CD4-positive, CD25-positive, alpha-beta regulatory T cell (primary cell): ENCODE measurements around the gene EYA2. TPM values are rescaled to one million over a fixed set of nuclear protein-coding genes. Genes with fewer than 3 reads are reported as not detected.

ENCODE experiments used
- ATAC-seq, 2 donors: fragments of 150-1000 bp; cut with Tn5 transposase; one replicate each; pipeline ENCODE4 v1.10.0; 2021; ENCODE audit warnings: low read depth in 2 of 2, moderate number of reproducible peaks in 2 of 2, moderate library complexity in 1 of 2
- DNase-seq, 3 donors: peaks; one replicate each; pipeline versions ENCODE4 v3.0.0 to v3.0.0-alpha.2; 2012 to 2022; ENCODE audit warnings: mixed read lengths in 1 of 3
- H3K27ac ChIP-seq: one replicate; pipeline ENCODE4 v1.7.0; 2013; ENCODE audit warnings: mild to moderate bottlenecking, low read length; ENCODE audit not compliant: insufficient read depth, poor library complexity, severe bottlenecking
- H3K27me3 ChIP-seq: one replicate; pipeline ENCODE4 v1.7.0; 2013; ENCODE audit warnings: low read length; ENCODE audit not compliant: control insufficient read depth, insufficient read depth
- H3K36me3 ChIP-seq: one replicate; pipeline ENCODE4 v1.7.0; 2013; ENCODE audit warnings: mild to moderate bottlenecking, low read length, moderate library complexity; ENCODE audit not compliant: control insufficient read depth, insufficient read depth
- H3K4me1 ChIP-seq: 2 replicates; pipeline ENCODE4 v1.7.0; 2013; ENCODE audit warnings: mild to moderate bottlenecking, low read length; ENCODE audit not compliant: insufficient read depth, control insufficient read depth, poor library complexity, severe bottlenecking
- H3K4me3 ChIP-seq: one replicate; pipeline ENCODE4 v1.7.0; 2013; ENCODE audit warnings: low read depth, mild to moderate bottlenecking, low read length, moderate library complexity
- H3K9me3 ChIP-seq, 2 experiments: 1 replicate in 1 of 2; 2 replicates in 1 of 2; pipeline ENCODE4 v1.7.0; 2013; ENCODE audit warnings: low read length in 2 of 2, mild to moderate bottlenecking in 1 of 2, moderate library complexity in 1 of 2; ENCODE audit not compliant: control insufficient read depth in 2 of 2
- H3K27ac Mint-ChIP-seq, 3 donors: one replicate each; pipeline ENCODE4 v1.8.0; 2020 to 2022; ENCODE audit warnings: mild to moderate bottlenecking in 3 of 3, mixed read lengths in 3 of 3, moderate library complexity in 2 of 3
- H3K27me3 Mint-ChIP-seq: one replicate; pipeline ENCODE4 v1.8.0; 2022; ENCODE audit warnings: mild to moderate bottlenecking, mixed read lengths
- H3K36me3 Mint-ChIP-seq: one replicate; pipeline ENCODE4 v1.8.0; 2020; ENCODE audit warnings: mixed read lengths
- H3K4me1 Mint-ChIP-seq, 4 donors: one replicate each; pipeline ENCODE4 v1.8.0; 2020 to 2022; ENCODE audit warnings: mixed read lengths in 4 of 4, mild to moderate bottlenecking in 1 of 4
- H3K4me3 Mint-ChIP-seq, 4 donors: one replicate each; pipeline ENCODE4 v1.8.0; 2020 to 2022; ENCODE audit warnings: mild to moderate bottlenecking in 4 of 4, mixed read lengths in 4 of 4, moderate library complexity in 3 of 4
- H3K9me3 Mint-ChIP-seq, 7 donors: one replicate each; pipeline ENCODE4 v1.8.0; 2020 to 2022; ENCODE audit warnings: mixed read lengths in 7 of 7, mild to moderate bottlenecking in 3 of 7, moderate library complexity in 2 of 7
- polyA plus RNA-seq, 4 donors: library from polyadenylated mRNA; unstranded; fragments of 300-500 nt; fragmentation: Illumina TruSeq; gene quantifications; one replicate each; pipeline ENCODE4 v1.2.3, GENCODE V29; 2021
- total RNA-seq: library from RNA; stranded (reverse); gene quantifications from one replicate; pipeline ENCODE4 v1.2.3, GENCODE V29; 2022

The EYA2 gene
- total and polyA plus RNA-seq, 5 donors from 2014 or later: not detected

DNA sequence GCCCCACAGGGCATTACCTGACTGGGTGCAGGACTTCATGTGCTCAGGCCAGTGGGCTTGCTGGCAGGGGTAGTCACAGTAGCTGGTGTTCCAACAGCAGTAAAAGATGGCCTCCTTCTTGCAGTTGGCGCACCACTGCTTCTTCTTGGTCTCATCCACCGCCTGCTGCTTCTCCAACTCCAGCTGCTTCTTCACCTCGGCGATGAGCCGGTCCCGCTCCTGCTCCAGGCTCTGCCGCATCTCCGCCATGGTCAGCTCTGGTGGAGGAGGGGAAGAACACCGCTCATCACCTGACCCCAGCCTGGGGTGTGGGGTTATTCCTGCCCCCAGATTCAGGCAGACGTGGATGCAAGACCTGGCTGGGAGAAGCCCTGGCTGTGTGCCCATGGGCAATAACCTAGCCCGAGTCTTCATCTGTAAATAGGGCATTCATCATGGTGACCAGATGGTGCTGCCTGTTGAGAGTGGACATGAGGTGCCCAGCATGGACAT is 329.7 kb downstream of the EYA2 start:
- H3K27me3 Mint-ChIP-seq: no peaks in the 10 kb centered on the region
- no peak for DNase-seq
- H3K9me3 ChIP-seq: no peaks in the 10 kb centered on the region
- peak overlapping the region in 1 of 3 donors; percentile 71 for H3K27ac Mint-ChIP-seq
- H3K4me3 ChIP-seq: no peak overlapping the region
- H3K9me3 Mint-ChIP-seq: no peaks in the 10 kb centered on the region
- H3K4me3 Mint-ChIP-seq: no peak overlapping the region
- H3K4me1 Mint-ChIP-seq: peaks cover 0 to 2% (median 1%) of the 10 kb centered on the region in 4 donors
- no peaks in the 10 kb centered on the region for H3K27me3 ChIP-seq
- peaks cover 46% of the 10 kb centered on the region for H3K36me3 Mint-ChIP-seq
- ATAC-seq: no peak
- H3K36me3 ChIP-seq: peaks cover 74% of the 10 kb centered on the region
- H3K4me1 ChIP-seq: no peaks in the 10 kb centered on the region
- H3K27ac ChIP-seq: no peak overlapping the region

DNA sequence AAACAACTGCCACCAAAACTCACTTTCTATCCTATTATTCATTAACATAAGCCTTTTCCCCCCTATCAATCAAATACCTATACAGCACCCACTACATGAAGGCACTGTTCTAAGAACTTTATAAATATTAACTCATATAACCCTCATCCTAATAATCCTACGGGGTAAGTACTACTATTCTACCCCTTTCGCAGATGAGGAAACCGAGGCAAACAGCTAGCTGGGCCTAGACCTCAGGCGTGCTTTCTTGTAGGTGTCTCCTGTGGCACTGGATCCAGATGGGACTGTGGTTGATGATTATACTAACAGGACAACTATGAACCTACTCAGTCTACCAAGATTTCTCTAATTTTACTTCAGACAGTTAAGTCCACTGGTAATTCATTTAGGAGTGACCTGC is 330.2 kb downstream of the EYA2 start:
- Mint-ChIP-seq H3K27me3 (no peaks in the 10 kb centered on the region), H3K27ac (peak overlapping the region in 1 of 3 donors; percentile 71)
- H3K4me3 ChIP-seq: no peak overlapping the region

DNA sequence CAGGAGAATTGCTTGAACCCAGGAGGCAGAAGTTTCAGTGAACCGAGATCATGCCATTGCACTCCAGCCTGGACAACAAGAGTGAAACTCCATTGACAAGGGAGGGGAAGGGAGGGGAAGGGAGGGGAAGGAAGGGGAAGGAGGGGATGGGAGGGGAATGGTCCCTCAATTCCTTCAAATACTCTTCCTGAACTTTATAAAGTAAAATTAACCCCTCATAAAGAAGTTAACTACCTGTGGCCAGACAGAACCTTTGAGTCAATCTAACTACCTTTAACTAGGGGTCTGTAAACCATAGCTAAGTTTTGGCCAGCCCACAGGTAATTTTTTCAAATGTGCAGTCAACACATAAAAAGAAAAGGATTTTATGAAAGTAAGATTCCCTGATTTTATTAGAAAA is 330.8 kb downstream of the EYA2 start:
- Mint-ChIP-seq H3K36me3 (peaks cover 49% of the 10 kb centered on the region), H3K4me3 (no peak overlapping the region)
- H3K36me3 ChIP-seq: peaks cover 72% of the 10 kb centered on the region

More for the DNA sequence above, 330.2 kb downstream of the EYA2 start:
- Histone ChIP-seq H3K27ac (no peak overlapping the region), H3K4me1 (no peaks in the 10 kb centered on the region), H3K27me3 (no peaks in the 10 kb centered on the region), H3K36me3 (peaks cover 74% of the 10 kb centered on the region), H3K9me3 (no peaks in the 10 kb centered on the region)
- ATAC-seq (no peak), DNase-seq (no peak)
- peaks cover 48% of the 10 kb centered on the region for H3K36me3 Mint-ChIP-seq
- no peaks in the 10 kb centered on the region for H3K9me3 Mint-ChIP-seq
- no peak overlapping the region for H3K4me3 Mint-ChIP-seq
- peaks cover 0 to 2% (median 1%) of the 10 kb centered on the region in 4 donors for H3K4me1 Mint-ChIP-seq

DNA sequence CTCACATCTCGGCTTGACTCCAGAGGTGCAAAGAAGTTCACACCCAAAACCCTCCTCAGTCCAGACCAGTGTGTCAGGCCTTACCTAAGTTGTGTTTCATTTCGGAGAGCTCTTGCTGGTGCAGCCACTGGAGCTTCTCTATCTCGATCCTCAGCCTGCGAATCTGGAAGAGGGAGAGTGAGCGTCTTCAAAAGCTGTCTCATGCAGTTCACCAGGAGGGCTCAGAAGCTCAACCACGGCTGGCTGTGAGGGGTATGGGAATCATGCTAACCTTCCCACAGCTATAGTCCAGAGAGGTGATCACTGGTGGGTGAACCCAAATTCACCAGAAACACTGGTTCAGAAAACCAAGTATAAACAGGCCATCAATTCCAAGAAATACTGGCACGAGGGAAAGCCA is 332.5 kb downstream of the EYA2 start:
- Mint-ChIP-seq H3K9me3 (no peaks in the 10 kb centered on the region), H3K4me3 (no peak overlapping the region), H3K27me3 (no peaks in the 10 kb centered on the region), H3K27ac (no peak overlapping the region), H3K36me3 (peaks cover 59% of the 10 kb centered on the region), H3K4me1 (peaks cover 0 to 2% (median under 1%) of the 10 kb centered on the region in 4 donors)
- ATAC-seq (no peak), DNase-seq (no peak)
- Histone ChIP-seq H3K4me3 (no peak overlapping the region), H3K27ac (no peak overlapping the region), H3K4me1 (no peaks in the 10 kb centered on the region), H3K36me3 (peaks cover 74% of the 10 kb centered on the region), H3K9me3 (no peaks in the 10 kb centered on the region), H3K27me3 (no peaks in the 10 kb centered on the region)

More for the DNA sequence above, 330.8 kb downstream of the EYA2 start:
- ATAC-seq (no peak), DNase-seq (no peak)
- H3K4me1 Mint-ChIP-seq: peaks cover 0 to 2% (median 1%) of the 10 kb centered on the region in 4 donors
- Histone ChIP-seq H3K9me3 (no peaks in the 10 kb centered on the region), H3K4me1 (no peaks in the 10 kb centered on the region), H3K4me3 (no peak overlapping the region), H3K27me3 (no peaks in the 10 kb centered on the region), H3K27ac (no peak overlapping the region)
- H3K27me3 Mint-ChIP-seq: no peaks in the 10 kb centered on the region
- no peak overlapping the region for H3K27ac Mint-ChIP-seq
- H3K9me3 Mint-ChIP-seq: no peaks in the 10 kb centered on the region

DNA sequence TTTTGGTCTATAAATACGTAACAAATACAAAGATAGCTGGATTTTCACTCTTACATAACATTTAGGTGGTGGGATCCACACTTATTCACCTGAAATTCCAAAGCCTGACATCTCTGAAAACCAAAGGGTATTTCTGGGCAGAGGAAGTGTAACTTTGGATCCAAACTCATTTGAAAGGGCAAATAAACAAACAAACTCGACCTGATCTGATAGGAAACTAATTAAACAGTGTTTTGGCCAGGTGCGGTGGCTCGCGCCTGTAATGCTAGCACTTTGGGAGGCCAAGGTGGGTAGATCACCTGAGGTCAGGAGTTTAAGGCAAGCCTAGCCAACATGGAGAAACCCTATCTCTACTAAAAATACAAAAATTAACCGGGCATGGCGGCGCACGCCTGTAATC is 332.9 kb downstream of the EYA2 start:
- H3K4me3 Mint-ChIP-seq: no peak overlapping the region
- H3K27ac Mint-ChIP-seq: no peak overlapping the region
- H3K27ac ChIP-seq: no peak overlapping the region
- H3K4me1 Mint-ChIP-seq: peaks cover 0 to 2% (median 0%) of the 10 kb centered on the region in 4 donors
- H3K27me3 ChIP-seq: no peaks in the 10 kb centered on the region
- H3K4me1 ChIP-seq: no peaks in the 10 kb centered on the region
- no peaks in the 10 kb centered on the region for H3K27me3 Mint-ChIP-seq
- no peak overlapping the region for H3K4me3 ChIP-seq
- ATAC-seq (no peak), DNase-seq (no peak)
- peaks cover 57% of the 10 kb centered on the region for H3K36me3 Mint-ChIP-seq
- H3K36me3 ChIP-seq: peaks cover 74% of the 10 kb centered on the region
- H3K9me3 Mint-ChIP-seq: no peaks in the 10 kb centered on the region
- H3K9me3 ChIP-seq: no peaks in the 10 kb centered on the region

DNA sequence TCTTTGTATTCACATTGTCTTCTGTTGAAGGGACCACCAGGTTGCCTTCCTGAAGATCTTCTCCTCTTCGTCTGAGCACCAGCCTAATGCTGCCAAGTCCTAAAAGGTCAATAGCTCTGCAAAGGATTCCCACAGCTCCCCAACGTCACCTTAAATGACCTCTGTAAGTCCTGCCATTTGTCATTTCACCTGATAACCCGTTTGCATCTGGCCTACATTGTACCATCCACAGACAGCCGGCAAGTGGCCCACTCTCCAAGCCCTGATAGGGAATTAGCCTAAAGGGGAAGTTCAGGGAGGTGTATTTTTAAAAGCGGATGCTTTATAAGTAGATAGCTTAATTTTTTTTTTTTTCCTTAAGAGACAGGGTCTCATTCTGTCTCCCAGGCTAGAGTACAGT is 334.0 kb downstream of the EYA2 start:
- peaks cover 0 to 2% (median 0%) of the 10 kb centered on the region in 4 donors for H3K4me1 Mint-ChIP-seq
- Histone ChIP-seq H3K27me3 (no peaks in the 10 kb centered on the region), H3K4me1 (no peaks in the 10 kb centered on the region), H3K4me3 (no peak overlapping the region), H3K27ac (no peak overlapping the region), H3K36me3 (peaks cover 75% of the 10 kb centered on the region), H3K9me3 (no peaks in the 10 kb centered on the region)
- H3K27ac Mint-ChIP-seq: peak overlapping the region in 1 of 3 donors; percentile 40
- ATAC-seq (no peak), DNase-seq (no peak)
- H3K36me3 Mint-ChIP-seq: peaks cover 54% of the 10 kb centered on the region
- H3K9me3 Mint-ChIP-seq: no peaks in the 10 kb centered on the region
- H3K27me3 Mint-ChIP-seq: no peaks in the 10 kb centered on the region
- H3K4me3 Mint-ChIP-seq: no peak overlapping the region

DNA sequence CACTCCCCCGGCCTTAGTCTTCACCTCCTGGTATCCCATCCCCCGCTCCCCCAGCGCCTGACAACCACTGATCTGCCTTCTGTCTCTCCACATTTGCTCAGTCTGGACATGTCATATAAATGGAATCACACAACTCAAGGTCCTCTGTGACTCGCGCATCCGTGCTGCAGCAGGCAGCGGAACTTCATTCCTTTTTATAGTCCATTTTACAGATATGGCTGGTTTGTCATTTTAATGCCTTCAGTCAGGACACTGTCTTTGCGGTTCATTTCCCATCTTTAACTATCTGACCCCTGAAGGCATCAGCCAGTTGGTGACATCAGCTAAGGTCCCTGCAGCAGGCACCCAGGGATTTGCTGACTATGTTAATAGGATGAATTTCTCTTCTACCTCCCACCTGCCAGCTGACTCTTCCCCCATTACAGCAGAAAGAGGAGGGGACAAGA is 336.2 kb downstream of the EYA2 start:
- DNase-seq (no peak), ATAC-seq (no peak)
- H3K27me3 Mint-ChIP-seq: no peaks in the 10 kb centered on the region
- H3K4me3 Mint-ChIP-seq: no peak overlapping the region
- H3K4me1 ChIP-seq: no peaks in the 10 kb centered on the region
- H3K36me3 ChIP-seq: peaks cover 80% of the 10 kb centered on the region
- no peak overlapping the region for H3K4me3 ChIP-seq
- H3K36me3 Mint-ChIP-seq: peaks cover 54% of the 10 kb centered on the region
- no peaks in the 10 kb centered on the region for H3K27me3 ChIP-seq
- H3K9me3 Mint-ChIP-seq: no peaks in the 10 kb centered on the region
- no peak overlapping the region for H3K27ac ChIP-seq
- H3K9me3 ChIP-seq: no peaks in the 10 kb centered on the region
- peak overlapping the region in 1 of 3 donors; percentile 73 for H3K27ac Mint-ChIP-seq
- peaks cover 0 to 1% (median 0%) of the 10 kb centered on the region in 4 donors for H3K4me1 Mint-ChIP-seq

DNA sequence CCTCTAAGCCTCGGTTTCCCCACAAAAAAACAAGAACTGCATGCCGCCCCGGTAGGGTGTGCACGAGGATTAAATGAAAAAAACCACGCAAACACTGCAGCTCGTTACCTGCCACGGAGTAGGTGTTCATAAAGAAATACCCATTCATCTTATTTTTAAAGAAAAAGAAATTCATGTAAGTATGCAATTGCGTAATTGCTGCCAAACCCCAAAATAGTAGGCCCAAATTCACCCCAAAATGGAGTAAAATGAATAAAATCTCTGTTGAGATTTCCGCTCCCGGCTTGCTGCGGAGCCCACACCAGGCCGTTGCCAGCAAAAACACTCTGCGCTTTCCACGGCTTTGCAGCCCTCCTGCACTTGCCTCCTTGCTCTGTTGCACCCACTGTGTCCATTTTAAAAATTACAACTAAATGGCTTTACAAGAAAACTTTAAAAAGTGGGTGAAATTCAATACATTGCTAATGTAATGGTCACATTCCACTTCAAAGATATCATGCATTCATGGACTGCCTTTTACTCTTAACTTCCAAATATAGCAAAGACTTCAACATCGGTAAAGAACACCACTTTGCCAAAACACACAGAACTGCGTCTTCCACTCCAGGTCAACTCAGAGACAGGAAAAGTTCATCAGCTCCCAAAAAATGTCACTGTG is 336.9 kb downstream of the EYA2 start:
- no peaks in the 10 kb centered on the region for H3K4me1 ChIP-seq
- Mint-ChIP-seq H3K4me1 (peaks cover 0 to 2% (median 0%) of the 10 kb centered on the region in 4 donors), H3K27ac (peak overlapping the region in 2 of 3 donors; percentile 60 to 73), H3K9me3 (no peaks in the 10 kb centered on the region), H3K36me3 (peaks cover 55% of the 10 kb centered on the region), H3K27me3 (no peaks in the 10 kb centered on the region), H3K4me3 (no peak overlapping the region)
- no peak overlapping the region for H3K27ac ChIP-seq
- no peaks in the 10 kb centered on the region for H3K9me3 ChIP-seq
- no peaks in the 10 kb centered on the region for H3K27me3 ChIP-seq
- peaks cover 81% of the 10 kb centered on the region for H3K36me3 ChIP-seq
- ATAC-seq (no peak), DNase-seq (no peak)
- H3K4me3 ChIP-seq: no peak overlapping the region
